Caki2 (cell line): ENCODE measurements around the gene CFAP74. TPM values are rescaled to one million over a fixed set of nuclear protein-coding genes. Genes with fewer than 3 reads are reported as not detected.

Source experiments
- DNase-seq: peaks from one replicate; pipeline ENCODE4 v3.0.0-alpha.2; 2015; ENCODE audit warnings: low read depth
- in situ Hi-C: cut with HindIII; loops from 2 replicates; pipeline ENCODE4 v1.10.0; 2016; ENCODE audit warnings: low sequenced_read_pairs, low pct_unique_long_range_greater_than_20kb, mixed read lengths
- total RNA-seq: library from RNA; depleted of rRNA; stranded (reverse); fragments of >200 nt; shearing (Covaris generic); gene quantifications from 2 replicates; pipeline ENCODE4 v1.2.3, GENCODE V29; 2014; ENCODE audit warnings: low replicate concordance

The CFAP74 gene
- total RNA-seq, 1 experiment from 2014 or later: not detected

DNA sequence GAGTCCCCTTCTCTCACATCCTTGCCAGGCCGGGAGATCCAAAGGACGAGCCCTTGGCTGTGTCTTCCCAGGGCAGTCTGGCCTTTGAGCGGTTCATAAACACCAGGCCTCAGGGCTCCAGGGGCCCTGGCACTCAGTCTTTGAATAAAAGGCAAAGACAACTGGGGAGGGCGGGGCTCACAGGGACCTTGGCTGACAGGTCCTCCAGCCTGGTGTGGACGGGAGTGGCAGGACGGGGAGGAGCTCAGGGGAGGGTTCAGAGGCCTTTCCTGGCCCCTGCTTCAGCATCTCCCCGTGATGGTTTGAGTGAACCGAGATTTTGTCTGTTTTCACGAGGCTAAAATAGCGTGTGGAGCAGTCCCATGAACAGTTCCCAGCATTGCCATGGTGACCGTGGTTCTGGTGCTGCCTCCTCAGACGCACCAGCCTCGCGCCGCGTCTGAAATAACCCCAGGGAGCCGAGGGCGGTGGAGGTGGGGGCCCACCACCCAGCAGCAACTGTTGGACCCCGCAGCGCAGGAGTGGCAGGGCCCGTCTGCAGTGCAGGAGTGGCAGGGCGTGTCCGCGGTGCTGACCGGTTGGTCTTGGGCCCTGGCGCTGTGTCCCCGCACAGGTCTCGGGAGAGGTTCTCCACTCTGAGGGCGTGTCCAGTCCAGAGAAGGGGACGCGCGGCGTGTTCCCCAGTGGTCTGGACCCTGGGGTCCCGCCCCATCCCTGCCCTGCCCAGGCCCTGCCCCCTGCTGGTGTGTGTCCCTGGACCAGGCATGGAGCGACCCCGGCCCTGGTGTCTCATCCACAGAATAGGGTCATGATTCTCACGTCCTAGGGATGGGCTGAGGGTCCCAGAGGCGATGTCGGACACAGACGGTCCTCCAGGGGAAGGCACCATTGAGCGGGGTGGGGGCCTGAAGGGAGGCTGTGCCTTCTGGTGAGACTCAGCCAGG is 39.5 kb upstream of the CFAP74 start:
- no peak for DNase-seq
- in situ Hi-C loops: no loop called here

- in situ Hi-C loops: no loop called here
- DNase-seq: no peak
Observed at GRCh38 chr1:2041887-2042286, 38.3 kb upstream of the CFAP74 start.

- in situ Hi-C loops: no loop called here
Observed at GRCh38 chr1:2041305-2041704, 37.7 kb upstream of the CFAP74 start.

DNA sequence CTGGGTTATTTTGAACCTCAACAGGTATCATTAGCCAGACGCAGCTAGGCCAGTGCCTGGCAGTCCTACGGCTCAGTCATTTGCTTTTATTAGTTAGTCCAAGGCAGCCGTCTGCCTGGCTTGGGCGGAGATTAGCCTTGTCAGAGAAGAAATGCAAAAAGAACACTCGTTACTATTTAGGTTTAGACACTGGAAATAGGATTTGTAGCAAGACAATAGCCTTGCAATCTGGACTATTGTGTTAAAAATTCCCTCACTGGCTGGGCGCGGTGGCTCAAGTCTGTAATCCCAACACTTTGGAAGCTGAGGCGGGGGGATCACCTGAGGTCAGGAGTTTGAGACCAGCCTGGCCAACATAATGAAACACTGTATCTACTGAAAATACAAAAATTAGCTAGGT is 35.7 kb upstream of the CFAP74 start:
- DNase-seq: no peak
- in situ Hi-C loops: no loop called here

More at GRCh38 chr1:2041305-2041704, 37.7 kb upstream of the CFAP74 start:
- DNase-seq: no peak

DNA sequence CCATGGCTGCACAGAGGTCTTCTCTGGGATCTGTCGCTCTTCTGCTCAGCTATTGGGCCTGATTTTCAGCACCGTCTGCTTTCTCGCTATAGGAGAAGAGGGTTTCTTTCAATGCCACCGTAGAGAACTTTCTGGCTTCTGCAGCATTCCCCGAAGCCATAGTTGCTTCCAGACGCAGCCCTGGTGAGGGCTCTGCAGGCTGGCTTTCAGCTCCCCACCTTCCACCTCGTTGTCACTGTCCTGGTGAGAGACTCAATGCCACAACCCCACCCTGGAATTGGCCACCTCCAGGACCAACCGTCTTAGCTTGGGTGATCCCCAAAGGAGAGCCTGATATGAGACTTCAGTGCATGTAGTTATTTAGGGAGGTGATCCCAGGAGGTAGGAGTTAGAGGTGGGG is 34.6 kb upstream of the CFAP74 start:
- in situ Hi-C loops: no loop called here
- no peak for DNase-seq

DNA sequence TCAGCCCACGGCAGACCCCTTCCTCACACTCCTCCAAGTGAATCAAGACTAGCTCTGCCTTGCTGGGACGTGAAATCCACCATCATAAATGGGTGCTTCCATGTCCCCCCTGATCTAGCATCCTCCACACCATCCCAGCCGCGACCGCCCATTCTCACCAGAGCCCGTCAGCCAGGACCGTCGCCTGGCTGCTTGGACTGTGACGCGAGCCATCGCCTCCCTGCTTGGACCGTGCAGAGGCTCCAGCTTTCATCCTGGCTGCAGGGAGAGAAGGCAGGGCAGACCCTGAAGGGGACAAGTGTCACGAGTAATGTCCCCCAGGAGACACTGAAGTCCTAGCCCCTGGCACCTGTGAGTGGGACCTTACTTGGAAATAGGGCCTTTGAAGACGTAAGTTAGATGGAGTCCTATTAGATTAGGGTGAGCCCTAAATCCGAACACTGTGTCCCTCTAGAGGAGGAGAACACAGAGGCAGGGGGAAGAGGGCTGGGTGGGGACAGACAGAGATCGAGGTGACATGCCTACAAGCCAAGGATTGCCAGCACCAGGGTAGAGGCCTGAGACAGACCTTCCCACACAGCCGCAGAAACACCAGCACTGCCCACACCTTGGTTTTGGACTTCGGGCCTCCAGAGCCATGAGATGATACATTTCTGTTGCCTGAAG is 33.9 kb upstream of the CFAP74 start:
- in situ Hi-C loops: no loop called here
- no peak for DNase-seq

DNA sequence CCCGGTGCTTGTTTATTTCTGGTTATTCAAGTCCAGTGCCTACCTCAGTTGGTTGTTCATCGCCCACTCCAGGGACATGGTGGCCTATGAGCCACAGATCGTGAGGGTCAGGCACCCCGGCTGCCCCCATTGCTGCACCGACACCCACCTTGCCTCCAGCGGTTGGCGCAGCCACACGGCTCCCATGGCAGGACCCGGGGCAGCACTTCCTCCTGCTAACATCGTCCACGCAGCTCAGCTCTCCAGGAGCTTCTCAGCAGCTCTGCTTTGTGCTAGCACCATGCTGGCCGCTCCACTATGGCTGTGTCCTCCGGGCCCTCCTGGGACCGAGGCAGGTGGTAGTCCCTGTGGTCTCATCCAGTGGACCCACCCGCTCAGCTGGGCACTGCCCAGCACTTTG is 32.7 kb upstream of the CFAP74 start:
- no peak for DNase-seq
- in situ Hi-C loops: no loop called here

GRCh38 chr1:2033165-2033564 is 29.6 kb upstream of the CFAP74 start:
- in situ Hi-C loops: no loop called here

DNA sequence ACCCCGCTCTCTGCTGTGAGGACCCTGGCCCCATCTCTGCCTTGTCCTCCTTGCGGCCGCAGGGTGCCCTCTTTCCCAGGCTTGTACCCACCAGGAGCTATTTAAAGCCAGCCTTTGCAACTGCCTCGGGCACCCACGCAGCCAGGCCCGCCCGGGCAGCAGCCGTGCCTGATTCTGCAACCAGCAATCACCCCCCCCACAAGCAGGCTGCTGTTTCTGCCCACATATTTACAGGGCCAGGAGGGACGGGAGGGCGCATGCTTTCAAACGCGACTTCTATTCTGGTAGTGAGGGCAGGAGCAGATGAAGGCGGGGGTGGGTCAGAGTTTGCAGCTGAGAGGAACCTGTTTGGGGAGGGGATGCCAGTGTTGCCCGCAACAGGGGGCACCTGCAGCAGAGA is 29.2 kb upstream of the CFAP74 start:
- in situ Hi-C loops: no loop called here
- no peak for DNase-seq

More at GRCh38 chr1:2033165-2033564, 29.6 kb upstream of the CFAP74 start:
- DNase-seq: no peak

DNA sequence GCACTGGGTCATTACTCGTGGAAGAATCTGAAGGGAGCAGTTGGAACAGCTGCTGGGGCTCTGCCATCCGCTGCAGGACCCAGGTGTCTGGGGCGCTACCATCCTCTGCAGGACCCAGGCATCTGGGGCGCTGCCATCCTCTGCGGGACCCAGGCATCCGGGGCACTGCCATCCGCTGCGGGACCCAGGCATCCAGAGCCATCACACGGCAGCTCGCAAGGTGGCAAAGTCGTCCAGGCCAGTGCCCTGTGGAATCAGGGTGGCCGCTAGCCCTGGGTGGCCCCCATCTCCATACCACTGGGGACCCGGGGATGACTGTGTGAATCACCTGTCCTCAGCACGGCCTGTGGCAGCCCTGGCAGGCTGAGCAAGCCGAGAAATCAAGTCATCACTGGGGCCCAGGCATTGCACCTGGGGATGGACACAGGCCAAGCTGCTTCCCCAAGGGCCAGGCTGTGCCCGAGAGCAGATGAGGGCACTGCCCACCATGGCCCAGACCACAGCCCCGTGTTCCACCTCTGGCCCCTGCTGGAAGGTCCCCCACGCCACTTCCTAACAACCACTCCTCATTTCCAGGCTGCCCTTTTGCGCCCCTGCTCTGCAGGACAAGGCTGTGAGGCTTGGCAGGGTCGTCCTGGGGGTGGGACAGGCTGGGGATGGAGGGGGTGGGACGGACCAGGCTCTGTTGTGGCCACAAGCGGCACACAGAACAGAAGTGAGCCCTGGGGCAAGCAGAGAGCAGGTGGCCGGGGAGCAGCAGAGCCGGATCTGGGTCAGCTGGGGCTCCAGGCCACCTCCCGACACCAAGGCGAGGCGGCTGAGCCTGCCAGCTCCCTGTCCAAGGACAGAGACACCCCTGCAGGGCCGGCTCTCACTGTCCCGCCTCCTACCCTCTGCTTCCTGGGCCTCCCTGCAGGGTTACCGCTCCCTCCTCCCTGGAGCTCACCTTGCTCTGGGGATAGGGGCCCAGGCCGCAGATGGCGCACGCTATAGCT is 28.3 kb upstream of the CFAP74 start:
- DNase-seq: no peak
- in situ Hi-C loops: no loop called here

DNA sequence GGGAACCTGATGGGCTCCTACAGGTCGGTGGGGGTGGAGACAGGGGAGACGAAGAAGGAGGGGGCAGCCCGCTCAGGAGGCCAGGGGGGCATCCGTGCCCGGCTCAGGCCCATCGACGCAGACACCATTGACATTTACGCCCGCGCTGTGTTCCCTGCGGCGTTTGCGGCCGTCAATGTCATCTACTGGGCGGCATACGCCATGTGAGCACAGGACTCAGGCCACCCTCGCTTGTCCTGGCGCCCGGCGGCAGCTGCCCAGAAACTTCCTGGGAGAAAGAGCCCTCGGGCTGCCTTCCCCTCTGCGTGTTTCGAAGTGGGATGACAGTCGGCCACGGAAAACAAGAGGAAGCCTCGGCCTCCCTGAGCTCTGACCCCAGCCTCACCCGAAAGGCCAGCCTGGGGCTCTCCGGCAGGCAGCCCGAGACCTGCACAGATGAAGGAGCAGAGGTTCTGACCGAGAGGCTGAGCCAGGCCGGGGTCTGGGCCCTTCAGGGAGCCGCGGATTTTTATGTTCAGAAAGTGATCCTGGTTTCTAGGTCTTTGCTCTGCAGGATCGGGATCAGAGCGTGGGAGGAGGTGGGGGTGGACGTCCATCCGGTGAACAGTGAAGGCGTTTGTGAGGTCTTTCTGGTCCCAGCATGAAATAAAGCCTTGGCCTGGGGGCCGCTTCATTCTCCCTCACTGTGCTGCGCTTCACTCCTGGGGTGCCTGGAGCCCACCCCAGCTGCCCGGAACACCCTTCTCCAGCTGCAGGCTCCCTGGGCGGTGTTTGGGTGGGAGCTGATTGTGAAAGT is 26.7 kb upstream of the CFAP74 start:
- no peak for DNase-seq
- in situ Hi-C loops: no loop called here

- DNase-seq: no peak
- in situ Hi-C loops: no loop called here
Observed at GRCh38 chr1:2029561-2029960, 26.0 kb upstream of the CFAP74 start.

GRCh38 chr1:2028870-2029560 is 25.4 kb upstream of the CFAP74 start:
- in situ Hi-C loops: no loop called here

GRCh38 chr1:2027961-2028583 is 24.5 kb upstream of the CFAP74 start:
- no peak for DNase-seq
- in situ Hi-C loops: no loop called here

More at GRCh38 chr1:2028870-2029560, 25.4 kb upstream of the CFAP74 start:
- DNase-seq: no peak

GRCh38 chr1:2025491-2025981 is 21.9 kb upstream of the CFAP74 start:
- in situ Hi-C loops: no loop called here
- no peak for DNase-seq

GRCh38 chr1:2024887-2025286 is 21.3 kb upstream of the CFAP74 start:
- DNase-seq: no peak
- in situ Hi-C loops: no loop called here

GRCh38 chr1:2024451-2024850 is 20.9 kb upstream of the CFAP74 start:
- DNase-seq: no peak
- in situ Hi-C loops: no loop called here
